DMS 273 (cell line): ENCODE data around the gene GPR162.

Experiments
- DNase-seq: peaks from one replicate; lab custom pipeline; 2025; ENCODE audit not compliant: unreplicated experiment; lab: John Stamatoyannopoulos, UW

The GPR162 gene

GRCh38 chr12:6822426-6823135 lies 960 bp downstream of the GPR162 start:
- no peak for DNase-seq

- DNase-seq: no peak
Measured at GRCh38 chr12:6823182-6824084, 1.8 kb downstream of the GPR162 start.

- DNase-seq: no peak
Measured at GRCh38 chr12:6824085-6824775, 2.6 kb downstream of the GPR162 start.

GRCh38 chr12:6824901-6825381 lies 3.3 kb downstream of the GPR162 start:
- DNase-seq: peak; percentile 50

- DNase-seq: peak; percentile 87
Measured at GRCh38 chr12:6825398-6826124, 3.9 kb downstream of the GPR162 start.

GRCh38 chr12:6826125-6826733 lies 4.6 kb downstream of the GPR162 start:
- no peak for DNase-seq

GRCh38 chr12:6826734-6827436 lies 5.3 kb downstream of the GPR162 start:
- no peak for DNase-seq

- peak; percentile 88 for DNase-seq
Measured at GRCh38 chr12:6827437-6827911, 5.9 kb downstream of the GPR162 start.

- DNase-seq: peak; percentile 71
Measured at GRCh38 chr12:6827982-6828780, 6.6 kb downstream of the GPR162 start, which contains the start of gene P3H3. Gene P3H3, plus strand, starts transcription at chr12:6828407. Its CDS starts 34 bp downstream, at chr12:6828441.

GRCh38 chr12:6828781-6829535 lies 7.3 kb downstream of the GPR162 start:
- DNase-seq: peak; percentile 54

GRCh38 chr12:6829536-6830220 lies 8.1 kb downstream of the GPR162 start:
- DNase-seq: peak; percentile 54

GRCh38 chr12:6830286-6830890 lies 8.8 kb downstream of the GPR162 start:
- no peak for DNase-seq

GRCh38 chr12:6830999-6831398 lies 9.4 kb downstream of the GPR162 start:
- DNase-seq: no peak

- no peak for DNase-seq
Measured at GRCh38 chr12:6831450-6831995, 9.9 kb downstream of the GPR162 start.

GRCh38 chr12:6832125-6832524 lies 10.5 kb downstream of the GPR162 start:
- no peak for DNase-seq

GRCh38 chr12:6833189-6833890 lies 11.7 kb downstream of the GPR162 start:
- no peak for DNase-seq
